PC-3 (cell line): ENCODE measurements around the gene KIAA1614. TPM values are rescaled to one million over a fixed set of nuclear protein-coding genes. Genes with fewer than 3 reads are reported as not detected.

Experiments
- ATAC-seq: fragments of 200-7000 bp; cut with Tn5 transposase; 2 replicates; pipeline ENCODE4 v1.9.1; 2020; ENCODE audit warnings: mild to moderate bottlenecking, moderate library complexity
- BruUV-seq: library from RNA; stranded (reverse); fragments of 400-500 nt; replicated peaks from 2 replicates; lab custom pipeline; 2021; lab: Mats Ljungman, UMichigan
- CTCF ChIA-PET: fragments of 300-600 bp; sonication (Branson Sonifier 250); formaldehyde crosslinking; loops from one replicate; lab custom pipeline; 2022; ENCODE audit warnings: antibody characterized with exemption; lab: Charles Lee
- POLR2A ChIA-PET: fragments of 300-600 bp; sonication (Branson Sonifier 250); formaldehyde crosslinking; loops from one replicate; lab custom pipeline; 2022; ENCODE audit warnings: antibody characterized with exemption; ENCODE audit not compliant: unreplicated experiment; lab: Charles Lee
- DNase-seq: peaks from one replicate; pipeline ENCODE4 v3.0.0-alpha.2; 2015
- H2AFZ ChIP-seq: fragments of 300-600 bp; sonication (generic); 2 replicates; pipeline ENCODE4 v1.6.0; 2016; ENCODE audit warnings: antibody characterized with exemption, low read length
- H3F3A ChIP-seq: fragments of 300-600 bp; sonication (generic); one replicate; pipeline ENCODE4 v1.6.0; 2017; ENCODE audit warnings: antibody characterized with exemption, low read length, control low read depth, mild to moderate bottlenecking; ENCODE audit not compliant: unreplicated experiment
- H3K27ac ChIP-seq: fragments of 300-600 bp; sonication (generic); 2 replicates; pipeline ENCODE4 v1.5.1; 2016; ENCODE audit warnings: mild to moderate bottlenecking, low read length
- H3K27me3 ChIP-seq: fragments of 300-600 bp; sonication (generic); 2 replicates; pipeline ENCODE4 v1.6.1; 2016; ENCODE audit warnings: low read length, mixed read lengths
- H3K36me3 ChIP-seq: fragments of 300-600 bp; sonication (generic); 2 replicates; pipeline ENCODE4 v1.6.1; 2016; ENCODE audit warnings: low read depth, mixed run types, low read length, mixed read lengths
- H3K4me1 ChIP-seq: fragments of 300-600 bp; sonication (generic); 2 replicates; pipeline ENCODE4 v1.5.1; 2016; ENCODE audit warnings: low read length; ENCODE audit not compliant: insufficient read depth
- H3K4me2 ChIP-seq: fragments of 300-600 bp; sonication (generic); 2 replicates; pipeline ENCODE4 v1.6.0; 2016; ENCODE audit warnings: low read length
- H3K4me3 ChIP-seq: fragments of 300-600 bp; sonication (generic); 2 replicates; pipeline ENCODE4 v1.5.1; 2016; ENCODE audit warnings: mild to moderate bottlenecking, low read length, mixed read lengths
- H3K79me2 ChIP-seq: fragments of 300-600 bp; sonication (generic); 2 replicates; pipeline ENCODE4 v1.6.1; 2017; ENCODE audit warnings: low read length, mixed read lengths
- H3K9ac ChIP-seq: fragments of 300-600 bp; sonication (generic); 2 replicates; pipeline ENCODE4 v1.6.0; 2016; ENCODE audit warnings: mild to moderate bottlenecking, low read length
- H3K9me2 ChIP-seq: fragments of 300-600 bp; sonication (generic); replicated peaks from 2 replicates; pipeline ENCODE4 v1.6.1; 2016; ENCODE audit warnings: mixed run types, low read length, mixed read lengths
- H3K9me3 ChIP-seq: fragments of 300-600 bp; sonication (generic); 2 replicates; pipeline ENCODE4 v1.6.1; 2016; ENCODE audit warnings: low read length, mixed read lengths
- H4K20me1 ChIP-seq: fragments of 300-600 bp; sonication (generic); 2 replicates; pipeline ENCODE4 v1.6.1; 2016; ENCODE audit warnings: low read length, mixed read lengths
- CTCF ChIP-seq: fragments of 300-600 bp; sonication (generic); conservative IDR thresholded peaks from 2 replicates; pipeline ENCODE4 v1.5.1; 2017; ENCODE audit warnings: antibody characterized with exemption, low read depth, mild to moderate bottlenecking, low read length
- EZH2 ChIP-seq: fragments of 300-600 bp; sonication (generic); IDR thresholded peaks from one replicate; pipeline ENCODE4 v1.6.1; 2017; ENCODE audit warnings: antibody characterized with exemption, mild to moderate bottlenecking, low read length; ENCODE audit not compliant: unreplicated experiment
- EZH2phosphoT487 ChIP-seq: fragments of 300-600 bp; sonication (generic); IDR thresholded peaks from 2 replicates; pipeline ENCODE4 v1.6.1; 2018; ENCODE audit warnings: mild to moderate bottlenecking, antibody characterized with exemption, low read length, borderline replicate concordance
- intact Hi-C: fragments of 100-400 bp; cut with micrococcal nuclease; formaldehyde crosslinking; loops from 2 replicates; pipeline ENCODE4 v1.9.0; 2023
- total RNA-seq: library from RNA; depleted of rRNA; stranded (reverse); fragments of >200 nt; gene quantifications from 2 replicates; pipeline ENCODE4 v1.2.3, GENCODE V29; 2014

The KIAA1614 gene
- total RNA-seq, 1 experiment from 2014 or later, result not detected

GRCh38 chr1:180947901-180948640 lies 35.4 kb downstream of the KIAA1614 start:
- Histone ChIP-seq H3K4me3 (no peak overlapping the region), H2AFZ (no peak overlapping the region), H3K9ac (no peak overlapping the region), H3K36me3 (no peaks in the 10 kb centered on the region), H4K20me1 (no peaks in the 10 kb centered on the region), H3K27ac (no peak overlapping the region), H3K4me2 (no peak overlapping the region), H3K9me2 (no peaks in the 10 kb centered on the region), H3K79me2 (no peaks in the 10 kb centered on the region), H3K4me1 (no peaks in the 10 kb centered on the region), H3F3A (no peaks in the 10 kb centered on the region), H3K9me3 (no peaks in the 10 kb centered on the region), H3K27me3 (no peaks in the 10 kb centered on the region)
- CTCF ChIA-PET, result no interaction called here
- POLR2A ChIA-PET, result no interaction called here
- DNase-seq, result no peak
- no peak for ATAC-seq
- TF ChIP-seq CTCF (no peak), EZH2phosphoT487 (no peak), EZH2 (no peak)
- BruUV-seq, result no TSS peak
- intact Hi-C loops, result no loop called here

- no peak overlapping the region for H3K4me3 ChIP-seq
- ChIA-PET POLR2A (no interaction called here), CTCF (no interaction called here)
- no peak overlapping the region for H3K27ac ChIP-seq
- no peak for DNase-seq
- no peaks in the 10 kb centered on the region for H3K9me2 ChIP-seq
- no peak overlapping the region for H3K4me2 ChIP-seq
- H3K36me3 ChIP-seq, result no peaks in the 10 kb centered on the region
- ATAC-seq, result no peak
- H3F3A ChIP-seq, result no peaks in the 10 kb centered on the region
- TF ChIP-seq CTCF, result no peak
- TF ChIP-seq EZH2, result no peak
- no peak for TF ChIP-seq EZH2phosphoT487
- no TSS peak for BruUV-seq
- H4K20me1 ChIP-seq, result no peaks in the 10 kb centered on the region
- H2AFZ ChIP-seq, result no peak overlapping the region
- no peak overlapping the region for H3K9ac ChIP-seq
- no peaks in the 10 kb centered on the region for H3K27me3 ChIP-seq
- H3K9me3 ChIP-seq, result no peaks in the 10 kb centered on the region
- intact Hi-C loops, result no loop called here
- no peaks in the 10 kb centered on the region for H3K79me2 ChIP-seq
- peaks cover 7% of the 10 kb centered on the region for H3K4me1 ChIP-seq
Observed at GRCh38 chr1:180948641-180949615, 36.2 kb downstream of the KIAA1614 start.
